ENCODE measurements around the gene TSHZ2.

Gene TSHZ2, protein sequence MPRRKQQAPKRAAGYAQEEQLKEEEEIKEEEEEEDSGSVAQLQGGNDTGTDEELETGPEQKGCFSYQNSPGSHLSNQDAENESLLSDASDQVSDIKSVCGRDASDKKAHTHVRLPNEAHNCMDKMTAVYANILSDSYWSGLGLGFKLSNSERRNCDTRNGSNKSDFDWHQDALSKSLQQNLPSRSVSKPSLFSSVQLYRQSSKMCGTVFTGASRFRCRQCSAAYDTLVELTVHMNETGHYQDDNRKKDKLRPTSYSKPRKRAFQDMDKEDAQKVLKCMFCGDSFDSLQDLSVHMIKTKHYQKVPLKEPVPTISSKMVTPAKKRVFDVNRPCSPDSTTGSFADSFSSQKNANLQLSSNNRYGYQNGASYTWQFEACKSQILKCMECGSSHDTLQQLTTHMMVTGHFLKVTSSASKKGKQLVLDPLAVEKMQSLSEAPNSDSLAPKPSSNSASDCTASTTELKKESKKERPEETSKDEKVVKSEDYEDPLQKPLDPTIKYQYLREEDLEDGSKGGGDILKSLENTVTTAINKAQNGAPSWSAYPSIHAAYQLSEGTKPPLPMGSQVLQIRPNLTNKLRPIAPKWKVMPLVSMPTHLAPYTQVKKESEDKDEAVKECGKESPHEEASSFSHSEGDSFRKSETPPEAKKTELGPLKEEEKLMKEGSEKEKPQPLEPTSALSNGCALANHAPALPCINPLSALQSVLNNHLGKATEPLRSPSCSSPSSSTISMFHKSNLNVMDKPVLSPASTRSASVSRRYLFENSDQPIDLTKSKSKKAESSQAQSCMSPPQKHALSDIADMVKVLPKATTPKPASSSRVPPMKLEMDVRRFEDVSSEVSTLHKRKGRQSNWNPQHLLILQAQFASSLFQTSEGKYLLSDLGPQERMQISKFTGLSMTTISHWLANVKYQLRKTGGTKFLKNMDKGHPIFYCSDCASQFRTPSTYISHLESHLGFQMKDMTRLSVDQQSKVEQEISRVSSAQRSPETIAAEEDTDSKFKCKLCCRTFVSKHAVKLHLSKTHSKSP (N-terminal part only)

DNA sequence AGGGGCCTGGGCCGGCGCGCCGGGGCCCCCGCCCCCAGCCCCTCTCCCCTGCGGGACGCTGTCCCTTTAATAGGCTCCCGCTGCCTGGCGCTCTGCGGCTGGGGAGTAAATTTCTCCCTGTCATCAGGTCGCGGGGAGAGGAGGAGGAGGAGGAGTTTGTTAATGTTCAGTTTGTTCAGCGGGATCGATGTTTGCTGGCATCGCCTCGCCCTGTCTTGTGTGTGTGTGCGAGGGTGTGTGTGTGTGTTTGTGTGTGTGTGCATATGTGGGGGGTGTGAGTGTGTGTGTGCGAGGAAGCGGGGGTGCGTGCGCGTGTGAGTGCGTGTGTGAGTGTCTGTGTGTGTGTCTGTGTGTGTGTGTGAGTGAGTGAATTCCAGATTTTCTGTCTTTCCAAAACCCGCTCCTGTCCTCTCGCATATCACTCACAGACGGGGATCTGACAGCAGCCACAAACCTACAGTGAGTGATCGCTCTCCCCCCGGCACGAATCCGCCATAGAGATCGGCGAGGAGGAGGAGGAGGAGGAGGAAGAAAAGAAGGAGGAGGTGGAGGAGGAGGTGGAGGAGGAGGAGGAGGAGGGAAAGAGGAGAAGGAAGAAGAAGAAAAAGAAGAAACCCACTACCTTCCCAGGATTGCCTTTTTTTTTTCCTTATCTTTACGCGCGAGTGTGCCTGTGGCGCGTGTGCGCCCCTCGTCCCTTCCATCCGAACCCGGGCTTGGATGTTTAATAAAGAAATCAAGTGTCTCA, at the start of gene TSHZ2:
TSS of gene TSHZ2 (plus strand) at position 169 of the 748 bp plus-strand sequence. CDS start 936 bp downstream, outside the sequence.
- TF ChIP-seq GATA3 (IDR thresholded peaks at IDR 0.05; ENCODE audit: low read depth, low read length) = no peak
- TF ChIP-seq GATA2 (IDR thresholded peaks at IDR 0.05; ENCODE audit: low read depth, low read length) = peak; percentile 53

GRCh38 chr20:52922436-52922835, 49.7 kb upstream of the TSHZ2 start:
- no peak for TF ChIP-seq GATA2 (IDR thresholded peaks at IDR 0.05; ENCODE audit: low read depth, low read length)
- TF ChIP-seq GATA3 (IDR thresholded peaks at IDR 0.05; ENCODE audit: low read depth, low read length) = no peak

- TF ChIP-seq GATA2 (IDR thresholded peaks at IDR 0.05; ENCODE audit: low read depth, low read length) = no peak
- no peak for TF ChIP-seq GATA3 (IDR thresholded peaks at IDR 0.05; ENCODE audit: low read depth, low read length)
These were observed 48.8 kb upstream of the TSHZ2 start for GRCh38 chr20:52923123-52923937.

- TF ChIP-seq GATA3 (IDR thresholded peaks at IDR 0.05; ENCODE audit: low read depth, low read length) (no peak), GATA2 (IDR thresholded peaks at IDR 0.05; ENCODE audit: low read depth, low read length) (no peak)
These were observed 47.5 kb upstream of the TSHZ2 start for GRCh38 chr20:52924411-52925271.

DNA sequence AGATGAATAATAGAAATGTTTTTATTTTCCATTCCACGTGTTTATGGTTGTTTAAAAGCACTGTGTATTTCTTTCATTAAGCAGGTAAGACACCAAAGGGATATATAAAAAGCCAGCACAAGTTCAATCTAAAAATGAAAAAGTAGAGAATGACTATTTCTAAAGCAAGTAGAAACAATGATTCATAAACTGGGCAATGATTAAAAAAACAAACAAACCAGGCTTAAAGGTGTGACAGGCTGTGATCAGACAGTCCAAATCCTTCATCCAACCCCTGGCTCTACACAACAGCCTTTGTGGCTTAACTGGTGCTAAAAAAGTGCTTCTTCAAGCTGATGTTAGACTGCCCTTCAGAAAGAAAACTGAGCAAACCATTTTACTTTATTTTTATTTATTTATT, 45.7 kb upstream of the TSHZ2 start:
- TF ChIP-seq GATA2 (IDR thresholded peaks at IDR 0.05; ENCODE audit: low read depth, low read length) (no peak), GATA3 (IDR thresholded peaks at IDR 0.05; ENCODE audit: low read depth, low read length) (no peak)

DNA sequence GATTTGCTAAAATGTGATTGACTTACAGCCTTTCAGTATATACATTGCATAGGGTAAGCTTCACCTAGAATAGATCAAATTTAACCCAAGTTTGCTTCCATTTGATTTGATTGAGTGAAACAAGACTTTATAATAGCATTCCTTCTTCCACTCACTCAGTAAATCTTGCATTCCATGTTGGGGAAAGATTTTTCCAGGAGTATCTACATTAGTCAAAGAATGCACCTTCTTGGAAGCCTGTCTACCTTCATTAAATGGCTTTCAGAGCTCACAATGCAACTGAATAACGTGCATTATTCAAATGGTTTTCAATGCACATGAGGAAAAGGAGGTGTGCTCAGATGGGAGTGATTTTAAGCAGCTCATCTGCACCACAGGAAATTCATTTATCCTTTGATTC, 38.3 kb upstream of the TSHZ2 start:
- TF ChIP-seq GATA2 (IDR thresholded peaks at IDR 0.05; ENCODE audit: low read depth, low read length) = no peak
- no peak for TF ChIP-seq GATA3 (IDR thresholded peaks at IDR 0.05; ENCODE audit: low read depth, low read length)

DNA sequence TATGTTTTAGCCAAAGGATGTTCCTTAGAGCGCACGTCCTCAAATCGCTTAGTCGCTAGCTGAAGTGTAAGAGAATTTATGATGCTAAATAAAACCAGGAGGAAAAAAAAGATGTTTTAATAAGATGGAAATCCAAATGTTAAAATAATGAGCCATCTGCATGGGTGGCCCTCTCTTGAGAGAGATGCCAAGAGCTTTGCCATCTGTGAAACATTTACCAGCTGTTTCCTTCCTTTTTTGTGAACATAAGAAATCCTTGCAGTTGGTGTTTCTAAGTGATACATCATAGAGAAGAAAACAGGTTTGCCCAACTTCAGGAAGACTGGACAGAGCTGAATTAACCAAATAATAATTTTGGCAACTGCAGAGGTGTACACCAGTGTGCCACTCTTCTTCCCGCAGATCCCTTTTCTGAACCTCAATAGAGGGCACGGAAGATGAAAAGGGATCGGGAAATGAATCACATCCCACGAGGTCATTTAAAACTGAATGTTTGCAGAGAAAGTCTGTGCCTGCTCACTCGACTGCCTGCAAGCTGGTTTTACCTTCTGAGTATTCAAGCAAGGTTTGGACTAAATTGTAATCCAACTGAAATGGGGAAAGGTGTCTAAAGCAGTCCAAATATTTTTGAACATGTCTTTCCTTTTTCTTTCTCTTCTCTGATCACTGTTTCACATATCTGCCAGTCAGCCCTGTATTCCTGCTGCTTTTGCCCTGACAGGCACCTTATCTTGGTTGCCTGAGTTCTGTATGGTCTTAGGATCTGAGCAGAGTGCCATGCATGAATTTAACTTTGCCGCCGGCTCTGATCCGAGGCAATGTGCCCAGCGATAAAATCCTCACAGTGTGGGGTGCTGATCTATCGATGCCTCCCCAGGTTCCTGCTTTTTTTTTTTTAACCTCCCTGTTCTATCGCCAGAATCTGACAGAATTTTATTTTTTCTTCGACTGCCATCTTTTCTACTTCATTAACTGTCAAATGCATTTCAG, 35.5 kb upstream of the TSHZ2 start:
- TF ChIP-seq GATA2 (IDR thresholded peaks at IDR 0.05; ENCODE audit: low read depth, low read length) (no peak), GATA3 (IDR thresholded peaks at IDR 0.05; ENCODE audit: low read depth, low read length) (no peak)

DNA sequence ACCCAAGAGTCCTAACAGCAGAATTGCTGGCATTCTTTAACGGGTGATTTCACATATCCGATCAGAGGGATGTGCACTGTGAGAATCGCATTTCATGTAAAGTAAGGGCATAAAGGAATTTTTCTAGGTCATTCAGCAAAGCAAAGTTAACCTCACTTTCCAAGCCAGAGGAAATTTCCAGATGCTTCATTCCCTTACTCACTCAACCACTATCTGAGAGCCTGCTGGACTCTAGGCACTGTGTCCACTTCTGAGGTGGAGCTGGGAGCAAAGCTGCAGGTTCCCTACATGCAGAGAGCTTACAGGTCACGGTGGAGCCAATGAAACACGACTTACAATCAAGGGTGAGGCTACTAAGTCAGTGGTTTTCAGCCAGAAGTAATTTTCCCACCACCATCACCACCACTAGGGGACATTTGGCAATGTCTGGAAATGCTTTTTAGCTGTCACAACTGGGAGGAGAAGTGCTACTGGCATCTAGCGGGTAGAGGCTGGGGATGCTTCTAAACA, 34.5 kb upstream of the TSHZ2 start:
- TF ChIP-seq GATA2 (IDR thresholded peaks at IDR 0.05; ENCODE audit: low read depth, low read length) (no peak), GATA3 (IDR thresholded peaks at IDR 0.05; ENCODE audit: low read depth, low read length) (no peak)

GRCh38 chr20:52939141-52939540, 33.0 kb upstream of the TSHZ2 start:
- no peak for TF ChIP-seq GATA3 (IDR thresholded peaks at IDR 0.05; ENCODE audit: low read depth, low read length)
- TF ChIP-seq GATA2 (IDR thresholded peaks at IDR 0.05; ENCODE audit: low read depth, low read length) = no peak

DNA sequence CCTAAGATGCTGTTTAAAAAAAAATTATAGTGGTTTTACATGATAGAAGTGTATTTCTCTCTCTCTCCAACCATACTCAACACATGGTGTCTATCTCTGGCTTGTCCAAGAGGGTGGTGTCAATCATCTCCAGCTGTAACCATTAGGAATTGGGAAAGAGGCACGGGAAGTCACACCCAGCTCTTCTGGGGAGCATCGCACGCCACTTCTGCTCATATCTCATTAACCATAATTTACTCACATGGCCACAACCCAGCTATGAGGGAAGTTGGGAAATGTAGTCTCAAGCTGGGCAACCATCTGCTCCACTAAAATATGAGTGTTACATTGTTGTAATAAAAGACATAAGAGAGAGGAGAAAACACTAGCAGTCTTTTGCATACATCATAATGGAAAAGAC, 30.4 kb upstream of the TSHZ2 start:
- TF ChIP-seq GATA3 (IDR thresholded peaks at IDR 0.05; ENCODE audit: low read depth, low read length) (no peak), GATA2 (IDR thresholded peaks at IDR 0.05; ENCODE audit: low read depth, low read length) (no peak)
